ENCODE data around the gene SMYD4. TPM values are rescaled to one million over a fixed set of nuclear protein-coding genes. Genes with fewer than 3 reads are reported as not detected.

SMYD4 gene
- total and polyA plus RNA-seq, 10 of the 15 experiments (the other 5 are each of a cell fraction or from before 2014, with no cell fraction given): 2.1 to 18.8 (median 13.7) TPM

DNA sequence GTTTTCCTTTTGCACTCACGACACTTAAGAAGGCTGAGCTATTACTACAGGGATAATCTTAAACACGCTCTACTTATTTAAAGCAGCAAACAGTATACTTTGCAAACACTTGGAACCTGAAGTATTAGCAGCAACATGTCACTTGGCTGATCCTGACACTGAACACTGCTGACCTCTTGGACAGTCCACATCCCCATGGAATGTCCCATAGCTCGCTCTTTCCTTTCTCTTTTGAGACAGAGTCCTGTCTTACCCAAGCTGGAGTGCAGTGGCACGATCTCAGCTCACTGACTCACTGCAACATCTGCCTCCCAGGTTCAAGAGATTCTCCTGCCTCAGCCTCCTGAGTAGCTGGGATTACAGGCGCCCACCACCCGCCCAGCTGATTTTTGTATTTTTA lies 26.4 kb downstream of the SMYD4 start:
- H3K27me3 ChIP-seq (replicated peaks in 1 of 2; ENCODE audit: control insufficient read depth in 2 of 2, insufficient read depth in 2 of 2, low read length in 1 of 2): no peaks in the 10 kb centered on the region
- H3K9me3 ChIP-seq (replicated peaks; ENCODE audit: control insufficient read depth, insufficient read depth, low read length): no peaks in the 10 kb centered on the region
- H3K79me2 ChIP-seq (ENCODE audit: control insufficient read depth, insufficient read depth, low read length): no peaks in the 10 kb centered on the region
- H3K9ac ChIP-seq (ENCODE audit: control insufficient read depth, insufficient read depth, low read length): no peak overlapping the region
- POLR2A ChIA-PET: interaction anchor here (0.6 kb wide), 1 partner anchor 15 kb away, joined by 3 read pairs; no protein-coding TSS in a partner anchor
- WGBS (ENCODE audit: insufficient coverage, insufficient replicate concordance, low lambda C conversion rate, missing lambda C conversion rate): 97% methylated on average over 6 of the region's 6 CpGs
- H3K4me2 ChIP-seq (ENCODE audit: control insufficient read depth, insufficient read depth): no peak overlapping the region
- intact Hi-C loops (cut with micrococcal nuclease; ENCODE audit: unreplicated experiment) (no loop called here), in situ Hi-C loops (cut with MboI) (no loop called here)
- TF ChIP-seq SMAD5 (IDR thresholded peaks at IDR 0.05; ENCODE audit: low read depth): no peak
- TF ChIP-seq EED (IDR thresholded peaks at IDR 0.05; ENCODE audit: low read depth): no peak
- no peak for TF ChIP-seq MEF2A (IDR thresholded peaks at IDR 0.05; ENCODE audit: insufficient read depth, low read depth, low read length)
- TF ChIP-seq FOS (IDR thresholded peaks at IDR 0.05; ENCODE audit: borderline replicate concordance, extremely low read depth, insufficient read length): no peak
- TF ChIP-seq, protein P1, sequence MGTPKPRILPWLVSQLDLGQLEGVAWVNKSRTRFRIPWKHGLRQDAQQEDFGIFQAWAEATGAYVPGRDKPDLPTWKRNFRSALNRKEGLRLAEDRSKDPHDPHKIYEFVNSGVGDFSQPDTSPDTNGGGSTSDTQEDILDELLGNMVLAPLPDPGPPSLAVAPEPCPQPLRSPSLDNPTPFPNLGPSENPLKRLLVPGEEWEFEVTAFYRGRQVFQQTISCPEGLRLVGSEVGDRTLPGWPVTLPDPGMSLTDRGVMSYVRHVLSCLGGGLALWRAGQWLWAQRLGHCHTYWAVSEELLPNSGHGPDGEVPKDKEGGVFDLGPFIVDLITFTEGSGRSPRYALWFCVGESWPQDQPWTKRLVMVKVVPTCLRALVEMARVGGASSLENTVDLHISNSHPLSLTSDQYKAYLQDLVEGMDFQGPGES (IDR thresholded peaks at IDR 0.05): no peak
- TF ChIP-seq, protein P2, sequence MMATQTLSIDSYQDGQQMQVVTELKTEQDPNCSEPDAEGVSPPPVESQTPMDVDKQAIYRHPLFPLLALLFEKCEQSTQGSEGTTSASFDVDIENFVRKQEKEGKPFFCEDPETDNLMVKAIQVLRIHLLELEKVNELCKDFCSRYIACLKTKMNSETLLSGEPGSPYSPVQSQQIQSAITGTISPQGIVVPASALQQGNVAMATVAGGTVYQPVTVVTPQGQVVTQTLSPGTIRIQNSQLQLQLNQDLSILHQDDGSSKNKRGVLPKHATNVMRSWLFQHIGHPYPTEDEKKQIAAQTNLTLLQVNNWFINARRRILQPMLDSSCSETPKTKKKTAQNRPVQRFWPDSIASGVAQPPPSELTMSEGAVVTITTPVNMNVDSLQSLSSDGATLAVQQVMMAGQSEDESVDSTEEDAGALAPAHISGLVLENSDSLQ (IDR thresholded peaks at IDR 0.05): no peak
- TF ChIP-seq, protein P3, sequence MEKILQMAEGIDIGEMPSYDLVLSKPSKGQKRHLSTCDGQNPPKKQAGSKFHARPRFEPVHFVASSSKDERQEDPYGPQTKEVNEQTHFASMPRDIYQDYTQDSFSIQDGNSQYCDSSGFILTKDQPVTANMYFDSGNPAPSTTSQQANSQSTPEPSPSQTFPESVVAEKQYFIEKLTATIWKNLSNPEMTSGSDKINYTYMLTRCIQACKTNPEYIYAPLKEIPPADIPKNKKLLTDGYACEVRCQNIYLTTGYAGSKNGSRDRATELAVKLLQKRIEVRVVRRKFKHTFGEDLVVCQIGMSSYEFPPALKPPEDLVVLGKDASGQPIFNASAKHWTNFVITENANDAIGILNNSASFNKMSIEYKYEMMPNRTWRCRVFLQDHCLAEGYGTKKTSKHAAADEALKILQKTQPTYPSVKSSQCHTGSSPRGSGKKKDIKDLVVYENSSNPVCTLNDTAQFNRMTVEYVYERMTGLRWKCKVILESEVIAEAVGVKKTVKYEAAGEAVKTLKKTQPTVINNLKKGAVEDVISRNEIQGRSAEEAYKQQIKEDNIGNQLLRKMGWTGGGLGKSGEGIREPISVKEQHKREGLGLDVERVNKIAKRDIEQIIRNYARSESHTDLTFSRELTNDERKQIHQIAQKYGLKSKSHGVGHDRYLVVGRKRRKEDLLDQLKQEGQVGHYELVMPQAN (conservative IDR thresholded peaks at IDR 0.05): no peak
- no TSS peak for BruUV-seq (replicated peaks)
- SMC1A ChIA-PET (ENCODE audit: uncharacterized antibody, unreplicated experiment): interaction anchor here (1.0 kb wide), 1 partner anchor 28 kb away, joined by 3 read pairs; no protein-coding TSS in a partner anchor
- no peaks in the 10 kb centered on the region for H4K20me1 ChIP-seq (ENCODE audit: control insufficient read depth, insufficient read depth)
- H3K4me3 ChIP-seq: no peak overlapping the region
- RAD21 ChIA-PET (ENCODE audit: unreplicated experiment): no interaction called here
- ATAC-seq (no peak), DNase-seq (ENCODE audit: low read depth, low spot score) (no peak), FAIRE-seq (no peak)
- CTCF ChIA-PET: interaction anchor here (0.6 kb wide), 1 partner anchor 11 kb away, joined by 5 read pairs; no protein-coding TSS in a partner anchor
- H3K36me3 ChIP-seq (ENCODE audit: control insufficient read depth in 2 of 2, insufficient read depth in 2 of 2, low read length in 1 of 2): peaks cover 7 to 20% of the 10 kb centered on the region in 2 experiments
- no peak overlapping the region for H2AFZ ChIP-seq (ENCODE audit: control insufficient read depth, low read depth, low read length)
- H3K4me1 ChIP-seq (ENCODE audit: control insufficient read depth, insufficient read depth, low read length): no peaks in the 10 kb centered on the region
- H3K27ac ChIP-seq (ENCODE audit: control insufficient read depth, insufficient read depth): no peak overlapping the region

All from GM12878 (cell line).